ENCODE measurements around the gene IGSF22. TPM values are rescaled to one million over a fixed set of nuclear protein-coding genes. Genes with fewer than 3 reads are reported as not detected.
A peak's percentile ranks its signal among the peaks of the same experiment; 100 is the strongest.

IGSF22 gene
- total and polyA plus RNA-seq, 8 donors: 0.16 to 1.2 (median 0.69) TPM

- H3K36me3 ChIP-seq: no peaks in the 10 kb centered on the region
- FAIRE-seq (no peak), DNase-seq (peak in 5 of 6 donors; percentile 45 to 71 (median 55)), ATAC-seq (peak; percentile 74 to 88 (median 84))
- no peaks in the 10 kb centered on the region for H3K27me3 ChIP-seq
- no peak for TF ChIP-seq CTCF (IDR thresholded peaks at IDR 0.05)
- WGBS, 2 donors: 15 to 17% methylated on average over 30 to 34 of the region's 34 CpGs
- H3K4me3 ChIP-seq: peak overlapping the region; percentile 15 to 50 (median 29)
- H3K9me3 ChIP-seq: no peaks in the 10 kb centered on the region
- intact Hi-C loops (cut with DNase I): no loop called here
- peaks cover 3 to 9% (median 5%) of the 10 kb centered on the region in 3 donors for H3K4me1 ChIP-seq
- peak overlapping the region; percentile 20 to 67 (median 54) for H3K27ac ChIP-seq
Measured at GRCh38 chr11:18706330-18707243, 19.4 kb downstream of the IGSF22 start.

GRCh38 chr11:18705651-18706281 lies 20.2 kb downstream of the IGSF22 start:
- TF ChIP-seq CTCF (IDR thresholded peaks at IDR 0.05): no peak
- ATAC-seq: peak; percentile 61 to 74 (median 69)
- Histone ChIP-seq H3K4me1 (peaks cover 3 to 9% (median 5%) of the 10 kb centered on the region in 3 donors), H3K27me3 (no peaks in the 10 kb centered on the region), H3K36me3 (no peaks in the 10 kb centered on the region), H3K4me3 (peak overlapping the region; percentile 22 to 50 (median 36)), H3K9me3 (no peaks in the 10 kb centered on the region), H3K27ac (peak overlapping the region; percentile 20 to 67 (median 54))
- 2 to 5% methylated on average over 39 to 46 of the region's 46 CpGs for WGBS, 2 donors
- intact Hi-C loops (cut with DNase I): no loop called here
- FAIRE-seq: no peak
- peak; percentile 23 to 83 (median 50) for DNase-seq

- no peak for TF ChIP-seq CTCF (IDR thresholded peaks at IDR 0.05)
- Histone ChIP-seq H3K9me3 (no peaks in the 10 kb centered on the region), H3K36me3 (no peaks in the 10 kb centered on the region), H3K27ac (no peak overlapping the region), H3K4me3 (no peak overlapping the region), H3K4me1 (peaks cover 3 to 9% (median 5%) of the 10 kb centered on the region in 3 donors), H3K27me3 (no peaks in the 10 kb centered on the region)
- intact Hi-C loops (cut with DNase I): no loop called here
- WGBS, 2 donors: 46 to 48% methylated on average over 1 of the region's 1 CpG
- DNase-seq (no peak), FAIRE-seq (no peak), ATAC-seq (no peak)
Measured at GRCh38 chr11:18704698-18705097, 21.3 kb downstream of the IGSF22 start.

GRCh38 chr11:18704045-18704645 lies 21.8 kb downstream of the IGSF22 start:
- Histone ChIP-seq H3K27me3 (no peaks in the 10 kb centered on the region), H3K4me3 (no peak overlapping the region), H3K27ac (no peak overlapping the region), H3K9me3 (no peaks in the 10 kb centered on the region), H3K36me3 (no peaks in the 10 kb centered on the region), H3K4me1 (peaks cover 3 to 15% (median 5%) of the 10 kb centered on the region in 3 donors)
- DNase-seq (no peak), FAIRE-seq (no peak), ATAC-seq (no peak)
- intact Hi-C loops (cut with DNase I): no loop called here
- 91 to 94% methylated on average over 5 of the region's 5 CpGs for WGBS, 2 donors
- no peak for TF ChIP-seq CTCF (IDR thresholded peaks at IDR 0.05)
